Stimulated activated effector memory CD8-positive, alpha-beta T cell treated with anti-CD3 and anti-CD28 coated beads, Interleukin-12 subunit alpha, Interleukin-12 subunit beta, amount 100 ng/mL, for 72 hours (primary cell): ENCODE data around the gene TRMT11.
"Not testable (repeated sequence)": the region's sequence is repeated elsewhere in the genome, so short reads cannot be mapped to it uniquely, and the experiment has no call there.

Experiments
- ATAC-seq: fragments of 150-1000 bp; cut with Tn5 transposase; 2 replicates; pipeline ENCODE4 v1.10.0; 2021
- DNase-seq, 2 donors: peaks; one replicate each; pipeline ENCODE4 v3.0.0; 2021 to 2022; ENCODE audit warnings: low spot score in 2 of 2
- H3K27ac Mint-ChIP-seq: one replicate; pipeline ENCODE4 v1.8.0; 2022; ENCODE audit warnings: mild to moderate bottlenecking, mixed read lengths
- H3K36me3 Mint-ChIP-seq: one replicate; pipeline ENCODE4 v1.8.0; 2022; ENCODE audit warnings: mild to moderate bottlenecking, mixed read lengths
- H3K4me1 Mint-ChIP-seq: one replicate; pipeline ENCODE4 v1.8.0; 2022; ENCODE audit warnings: mixed read lengths
- H3K4me3 Mint-ChIP-seq: one replicate; pipeline ENCODE4 v1.8.0; 2022; ENCODE audit warnings: mild to moderate bottlenecking, mixed read lengths
- H3K9me3 Mint-ChIP-seq: one replicate; pipeline ENCODE4 v1.8.0; 2022; ENCODE audit warnings: mixed read lengths

TRMT11 gene

DNA sequence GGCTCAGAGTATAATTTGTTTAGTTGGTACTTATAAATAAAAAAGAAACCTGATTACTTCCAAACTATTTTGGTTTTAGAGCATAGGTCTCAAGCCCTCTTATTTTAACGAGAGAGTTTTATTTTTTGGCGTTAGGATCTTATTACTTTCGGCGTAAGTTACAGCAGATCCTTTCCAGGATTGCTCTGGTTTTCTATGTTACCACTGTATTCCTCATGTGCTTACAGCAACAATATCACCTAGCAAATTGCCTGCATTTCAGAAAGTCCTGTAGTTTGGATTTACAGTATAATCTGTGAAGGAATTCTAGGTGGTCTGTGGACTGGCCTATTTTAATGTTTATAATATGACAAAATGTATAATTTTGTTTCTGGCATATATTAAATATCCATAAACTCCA, 54.1 kb downstream of the TRMT11 start:
- Mint-ChIP-seq H3K4me3 (no peak overlapping the region), H3K9me3 (no peaks in the 10 kb centered on the region), H3K36me3 (peaks cover 59% of the 10 kb centered on the region), H3K4me1 (no peaks in the 10 kb centered on the region), H3K27ac (no peak overlapping the region)
- no peak for ATAC-seq
- DNase-seq, result no peak

DNA sequence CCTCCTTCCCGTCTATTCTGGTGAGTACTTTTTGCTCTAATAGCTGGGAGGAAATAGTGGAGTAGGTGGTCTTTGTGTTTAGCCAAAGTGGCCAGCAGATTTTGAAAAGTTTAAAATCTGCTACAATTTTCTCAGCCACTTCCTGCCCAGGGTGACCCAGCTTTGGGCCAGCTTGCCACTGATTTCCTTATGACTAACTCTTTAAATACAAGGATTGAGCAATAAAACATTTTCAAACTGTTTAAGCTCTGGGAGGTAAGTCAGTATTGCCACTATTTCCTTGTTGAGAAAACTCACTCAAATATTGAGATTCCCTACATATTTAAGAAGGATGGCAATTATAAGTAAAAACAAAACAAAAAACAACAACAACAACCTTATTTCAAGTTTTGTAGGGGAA, 54.5 kb downstream of the TRMT11 start:
- no peak overlapping the region for H3K27ac Mint-ChIP-seq
- H3K4me1 Mint-ChIP-seq, result no peaks in the 10 kb centered on the region
- peaks cover 58% of the 10 kb centered on the region for H3K36me3 Mint-ChIP-seq
- no peak overlapping the region for H3K4me3 Mint-ChIP-seq
- DNase-seq (no peak), ATAC-seq (no peak)
- H3K9me3 Mint-ChIP-seq, result no peaks in the 10 kb centered on the region

DNA sequence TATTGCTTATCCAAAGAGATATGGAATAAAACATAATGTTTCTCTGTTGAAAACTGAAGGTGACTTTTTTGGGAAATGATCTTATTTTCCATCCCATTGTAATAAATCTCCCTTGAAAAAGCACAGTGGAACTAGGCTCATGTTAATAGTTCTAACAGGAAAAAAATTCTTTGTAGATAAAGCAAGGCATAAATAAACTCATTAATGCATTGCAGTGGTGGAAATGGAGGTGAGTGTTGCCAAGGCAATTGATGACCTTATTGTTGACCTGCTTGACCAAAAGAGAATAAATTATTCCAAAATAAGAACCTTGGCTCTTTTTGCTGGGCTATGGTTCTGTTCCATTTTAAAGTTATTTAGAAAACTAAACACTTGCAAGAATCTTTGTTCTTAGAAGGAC, 55.2 kb downstream of the TRMT11 start:
- ATAC-seq, result no peak
- no peak for DNase-seq
- Mint-ChIP-seq H3K4me1 (no peaks in the 10 kb centered on the region), H3K9me3 (no peaks in the 10 kb centered on the region), H3K27ac (no peak overlapping the region), H3K36me3 (peaks cover 51% of the 10 kb centered on the region), H3K4me3 (no peak overlapping the region)

DNA sequence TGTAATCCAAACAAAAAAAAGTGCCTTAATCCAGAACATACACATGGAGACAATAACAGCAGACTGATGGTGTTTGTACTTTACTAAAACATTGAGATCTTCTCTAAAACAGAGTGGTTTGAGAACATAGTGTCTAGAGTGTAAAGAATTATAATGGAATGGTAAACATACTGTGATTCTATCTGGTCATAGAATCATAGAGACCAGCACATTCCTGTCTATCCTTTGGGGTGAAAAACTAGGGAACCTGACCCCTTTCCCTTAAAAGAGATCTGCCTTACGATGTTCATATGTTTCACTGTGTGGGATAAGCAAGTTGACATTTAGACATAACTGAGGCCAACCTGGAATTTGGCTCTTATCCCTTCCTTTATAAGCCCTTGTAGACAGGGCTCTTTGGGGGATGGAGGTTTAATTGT, 55.7 kb downstream of the TRMT11 start:
- no peak overlapping the region for H3K4me3 Mint-ChIP-seq

DNA sequence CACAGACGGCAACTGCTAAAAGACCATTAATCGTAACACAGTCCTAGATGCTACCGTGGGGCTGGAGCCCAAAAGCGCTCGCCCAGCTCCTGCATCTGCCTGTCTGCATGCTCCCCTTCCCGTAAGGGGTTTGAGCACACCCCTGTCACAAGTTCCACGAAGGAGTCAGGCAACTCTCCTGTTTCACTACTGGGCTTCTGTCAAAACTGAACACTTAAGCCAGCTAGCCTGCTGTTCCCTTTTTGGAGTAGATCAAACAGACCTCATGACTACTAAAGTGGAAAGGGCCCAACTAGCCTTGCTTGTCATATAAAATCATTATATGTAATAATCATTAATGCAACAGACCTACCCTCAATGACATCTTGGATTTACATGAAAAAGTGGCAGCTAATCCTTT, 61.3 kb downstream of the TRMT11 start:
- Mint-ChIP-seq H3K36me3 (peaks cover under 1% of the 10 kb centered on the region), H3K9me3 (no peaks in the 10 kb centered on the region), H3K4me3 (no peak overlapping the region), H3K4me1 (no peaks in the 10 kb centered on the region), H3K27ac (no peak overlapping the region)
- DNase-seq (no peak), ATAC-seq (no peak)

More for the DNA sequence above, 55.7 kb downstream of the TRMT11 start:
- no peak overlapping the region for H3K27ac Mint-ChIP-seq
- no peaks in the 10 kb centered on the region for H3K4me1 Mint-ChIP-seq
- DNase-seq, result no peak
- ATAC-seq, result no peak
- H3K9me3 Mint-ChIP-seq, result no peaks in the 10 kb centered on the region
- peaks cover 51% of the 10 kb centered on the region for H3K36me3 Mint-ChIP-seq

DNA sequence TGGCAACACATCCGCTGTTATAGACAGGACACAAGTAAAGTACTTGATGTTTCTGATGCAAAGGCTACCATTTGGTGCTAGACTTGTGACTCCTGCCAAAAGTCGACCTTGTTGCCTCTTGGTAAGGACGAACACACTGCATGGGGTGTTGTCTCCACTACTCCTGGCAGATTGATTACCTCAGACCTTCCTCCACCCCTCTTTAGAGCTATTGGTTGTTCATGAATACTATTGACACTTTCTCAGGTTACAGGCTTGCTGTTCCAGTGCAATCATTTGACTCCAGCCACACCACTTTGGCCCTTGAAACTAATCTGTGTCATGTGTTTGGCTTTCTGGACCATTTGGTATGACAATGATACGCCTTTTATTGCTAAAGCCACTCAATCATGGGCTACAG, 62.3 kb downstream of the TRMT11 start:
- Mint-ChIP-seq H3K9me3 (no peaks in the 10 kb centered on the region), H3K36me3 (peaks cover 5% of the 10 kb centered on the region), H3K27ac (no peak overlapping the region), H3K4me3 (no peak overlapping the region), H3K4me1 (no peaks in the 10 kb centered on the region)
- no peak for DNase-seq
- ATAC-seq, result no peak

DNA sequence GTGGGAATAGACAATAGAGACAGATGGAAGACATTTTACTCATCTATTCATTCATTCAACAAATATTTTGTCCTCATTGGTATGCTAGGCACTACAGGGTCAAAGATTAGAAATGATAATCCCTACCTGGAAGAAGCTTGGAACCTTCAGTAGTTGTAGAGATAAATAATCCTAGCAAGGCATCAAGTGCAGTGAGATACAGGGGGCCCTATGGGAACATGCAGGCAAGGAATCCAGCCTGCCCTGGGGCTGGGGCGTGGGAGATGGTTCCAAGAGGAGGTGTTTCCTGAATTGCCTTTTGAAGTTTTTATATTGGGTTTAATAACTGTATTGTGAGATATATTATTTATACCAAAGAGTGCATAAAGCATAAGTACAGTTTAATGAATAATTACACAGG, 64.5 kb downstream of the TRMT11 start:
- Mint-ChIP-seq H3K36me3 (peaks cover 6% of the 10 kb centered on the region), H3K9me3 (no peaks in the 10 kb centered on the region), H3K4me1 (no peaks in the 10 kb centered on the region), H3K4me3 (no peak overlapping the region), H3K27ac (no peak overlapping the region)
- no peak for ATAC-seq
- no peak for DNase-seq

DNA sequence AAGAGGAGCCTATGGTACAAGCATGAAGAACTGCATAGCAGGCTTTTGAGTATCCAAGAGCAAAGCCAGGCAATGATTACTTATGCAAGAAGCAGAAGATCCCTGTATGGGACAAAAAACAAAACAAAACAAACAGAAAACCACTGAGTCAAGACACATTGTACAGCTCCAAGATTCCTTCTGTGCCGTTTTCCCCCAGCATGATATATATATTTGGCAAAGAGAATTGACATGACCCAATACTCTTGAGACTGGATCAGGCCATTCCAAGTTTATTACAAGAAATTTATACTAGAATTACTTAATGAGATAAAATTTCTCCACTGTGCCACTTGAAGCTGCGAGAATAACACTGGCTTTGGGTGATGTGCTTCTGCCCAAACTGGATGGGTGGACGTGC, 65.5 kb downstream of the TRMT11 start:
- H3K27ac Mint-ChIP-seq, result no peak overlapping the region
- no peak for DNase-seq
- H3K4me1 Mint-ChIP-seq, result no peaks in the 10 kb centered on the region
- H3K4me3 Mint-ChIP-seq, result no peak overlapping the region
- ATAC-seq, result no peak
- peaks cover 6% of the 10 kb centered on the region for H3K36me3 Mint-ChIP-seq
- H3K9me3 Mint-ChIP-seq, result no peaks in the 10 kb centered on the region

DNA sequence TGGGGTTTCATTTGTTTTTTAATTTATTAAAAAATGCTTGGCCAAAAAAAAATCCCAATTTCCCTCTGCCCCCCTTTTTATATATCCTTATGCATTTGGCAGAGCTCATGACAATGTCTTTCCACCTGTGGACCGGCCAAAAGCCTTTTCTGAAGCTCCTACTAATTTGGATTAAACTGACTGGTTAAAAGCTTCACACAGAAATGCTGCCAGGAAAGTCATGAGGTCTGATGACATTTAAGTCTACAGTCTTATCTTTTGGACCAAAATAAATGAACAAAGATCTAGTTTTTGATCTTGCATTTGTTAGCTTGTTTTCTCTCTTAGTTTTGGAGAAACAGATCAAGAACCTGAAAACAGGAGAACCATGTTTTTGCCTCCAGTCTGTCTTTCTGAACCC, 66.1 kb downstream of the TRMT11 start:
- Mint-ChIP-seq H3K36me3 (peaks cover 6% of the 10 kb centered on the region), H3K27ac (no peak overlapping the region), H3K4me3 (no peak overlapping the region), H3K9me3 (no peaks in the 10 kb centered on the region), H3K4me1 (no peaks in the 10 kb centered on the region)
- ATAC-seq (no peak), DNase-seq (no peak)

DNA sequence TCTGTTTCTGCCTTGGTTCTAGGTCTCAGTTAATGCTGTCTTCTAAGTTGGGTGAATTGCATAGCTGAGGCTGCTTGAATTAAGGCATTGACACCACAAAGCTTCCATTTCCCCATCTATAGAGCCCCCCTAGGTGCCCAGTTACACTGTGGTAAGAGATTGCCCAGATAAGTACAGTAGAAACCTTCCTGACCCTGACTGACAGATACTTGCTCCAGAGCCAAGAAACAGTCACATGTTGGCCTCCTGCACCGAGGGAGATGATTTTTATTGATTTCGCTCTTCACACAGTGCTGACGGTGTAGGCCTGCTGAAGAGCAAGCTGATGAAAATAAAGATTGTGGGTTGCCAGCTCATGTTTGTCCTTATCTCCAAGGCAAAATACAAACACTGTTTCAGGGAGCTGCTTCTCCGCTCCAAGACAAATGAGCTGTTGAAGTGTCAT, 67.9 kb downstream of the TRMT11 start:
- no peaks in the 10 kb centered on the region for H3K4me1 Mint-ChIP-seq
- no peaks in the 10 kb centered on the region for H3K9me3 Mint-ChIP-seq
- no peak overlapping the region for H3K27ac Mint-ChIP-seq
- DNase-seq, result no peak
- H3K4me3 Mint-ChIP-seq, result no peak overlapping the region
- peaks cover 6% of the 10 kb centered on the region for H3K36me3 Mint-ChIP-seq
- ATAC-seq, result no peak

DNA sequence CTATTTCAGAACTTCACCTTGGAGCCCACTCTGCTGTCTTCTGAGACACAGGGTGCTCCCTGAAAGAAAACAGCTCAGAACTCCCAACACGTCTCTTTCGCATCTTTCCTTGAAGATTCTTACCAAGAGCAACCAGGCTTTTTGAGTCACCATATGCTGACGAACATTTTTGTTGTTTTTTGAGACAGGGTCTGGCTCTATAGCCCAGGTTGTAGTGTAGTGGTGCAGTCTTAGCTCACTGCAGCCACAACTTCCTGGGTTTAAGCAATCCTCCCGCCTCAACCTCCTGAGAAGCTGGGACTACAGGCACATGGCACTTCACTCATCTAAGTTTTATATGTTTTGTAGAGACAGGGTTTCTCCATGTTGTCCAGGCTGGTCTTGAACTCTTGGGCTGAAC, 68.5 kb downstream of the TRMT11 start:
- Mint-ChIP-seq H3K4me1 (no peaks in the 10 kb centered on the region), H3K9me3 (no peaks in the 10 kb centered on the region), H3K36me3 (peaks cover 6% of the 10 kb centered on the region), H3K27ac (no peak overlapping the region), H3K4me3 (no peak overlapping the region)
- DNase-seq, result no peak
- ATAC-seq, result no peak

DNA sequence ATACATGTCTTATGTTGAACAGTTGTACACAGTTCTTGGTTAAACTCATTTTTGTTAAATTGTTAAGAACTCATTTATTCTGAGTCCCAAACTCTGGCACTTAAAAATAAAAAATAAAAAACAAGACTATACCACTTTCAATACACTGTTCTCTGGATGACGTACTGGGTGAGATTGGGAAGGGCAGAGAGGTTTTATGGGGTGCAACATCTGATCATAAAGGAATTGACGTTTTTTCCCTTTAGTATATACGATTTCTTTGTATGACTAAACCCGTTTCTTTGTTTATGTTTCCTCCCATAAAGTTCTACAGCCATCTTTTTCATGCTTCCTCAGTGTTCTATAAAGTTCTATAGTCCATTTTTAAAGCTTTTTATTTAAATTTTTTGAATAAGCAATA, 69.1 kb downstream of the TRMT11 start:
- Mint-ChIP-seq H3K4me3 (no peak overlapping the region), H3K9me3 (no peaks in the 10 kb centered on the region), H3K36me3 (peaks cover 9% of the 10 kb centered on the region)

DNA sequence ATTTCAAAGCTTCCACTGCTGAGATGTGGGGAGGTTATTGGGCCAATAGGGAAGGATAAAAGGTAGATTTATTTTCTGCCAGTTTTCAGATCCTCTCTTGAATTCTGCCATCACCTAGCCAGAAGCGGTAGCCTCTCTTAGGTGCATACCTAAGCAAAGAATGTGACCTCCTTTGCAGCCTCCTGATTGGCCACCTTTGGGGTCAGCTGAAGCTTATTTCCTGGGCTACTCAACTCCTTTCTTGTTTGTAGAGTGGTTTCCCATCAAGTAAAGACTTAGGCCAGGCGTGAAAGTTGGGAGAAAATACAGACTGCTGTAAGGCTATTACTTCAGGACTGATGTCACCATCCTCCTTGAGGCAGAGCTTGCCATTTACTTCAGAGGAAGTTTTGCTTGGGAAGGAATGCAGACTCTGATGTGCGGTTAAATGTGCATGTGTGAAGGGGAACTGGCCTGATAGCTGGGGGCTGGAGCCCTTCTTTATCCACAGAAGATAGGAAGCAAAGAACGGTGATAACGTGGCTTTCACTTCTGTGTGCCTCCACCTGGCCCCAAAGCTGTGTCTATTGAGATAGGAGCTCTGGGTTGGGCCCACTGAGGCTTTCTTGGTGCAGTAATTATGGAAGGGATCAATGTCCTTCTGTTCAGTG, 70.1 kb downstream of the TRMT11 start:
- peaks cover 15% of the 10 kb centered on the region for H3K36me3 Mint-ChIP-seq
- H3K9me3 Mint-ChIP-seq, result no peaks in the 10 kb centered on the region
- H3K27ac Mint-ChIP-seq, result no peak overlapping the region
- no peaks in the 10 kb centered on the region for H3K4me1 Mint-ChIP-seq
- H3K4me3 Mint-ChIP-seq, result no peak overlapping the region
- DNase-seq (no peak), ATAC-seq (no peak)

More for the DNA sequence above, 69.1 kb downstream of the TRMT11 start:
- no peak overlapping the region for H3K27ac Mint-ChIP-seq
- no peak for ATAC-seq
- H3K4me1 Mint-ChIP-seq, result no peaks in the 10 kb centered on the region
- no peak for DNase-seq

DNA sequence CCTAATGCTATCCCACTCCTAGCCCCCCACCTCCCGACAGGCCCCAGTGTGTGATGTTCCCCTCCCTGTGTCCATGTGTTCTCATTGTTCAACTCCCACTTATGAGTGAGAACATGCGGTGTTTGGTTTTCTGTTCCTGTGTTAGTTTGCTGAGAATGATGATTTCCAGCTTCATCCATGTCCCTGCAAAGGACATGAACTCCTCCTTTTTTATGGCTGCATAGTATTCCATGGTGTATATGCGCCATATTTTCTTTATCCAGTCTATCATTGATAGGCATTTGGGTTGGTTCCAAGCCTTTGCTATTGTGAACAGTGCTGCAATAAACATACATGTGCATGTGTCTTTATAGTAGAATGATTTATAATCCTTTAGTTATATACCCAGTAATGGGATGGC, 71.7 kb downstream of the TRMT11 start:
- H3K27ac Mint-ChIP-seq, H3K9me3 Mint-ChIP-seq, ATAC-seq: not testable (repeated sequence)

DNA sequence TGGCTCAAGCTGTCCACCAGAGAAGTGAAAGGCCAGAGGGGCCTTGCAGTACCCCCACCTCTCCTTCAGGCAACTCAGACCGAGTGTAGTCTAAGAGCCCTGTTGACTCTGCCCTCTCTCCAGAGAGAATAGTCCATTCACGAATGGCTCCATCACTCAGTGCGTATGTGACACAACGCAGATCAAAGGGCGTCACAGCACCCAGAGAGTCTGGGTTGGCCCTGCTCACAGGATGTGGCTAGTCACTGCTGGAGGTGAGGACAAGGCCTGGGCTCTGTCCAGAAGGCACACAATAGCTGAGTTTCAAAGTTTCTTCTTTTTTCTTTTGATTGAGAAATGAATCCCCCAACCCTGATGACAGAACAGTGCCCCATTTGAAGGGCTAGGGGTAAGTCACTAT, 74.1 kb downstream of the TRMT11 start:
- no peak for ATAC-seq
- H3K4me3 Mint-ChIP-seq, result no peak overlapping the region
- peaks cover 9% of the 10 kb centered on the region for H3K36me3 Mint-ChIP-seq
- no peaks in the 10 kb centered on the region for H3K9me3 Mint-ChIP-seq
- no peaks in the 10 kb centered on the region for H3K4me1 Mint-ChIP-seq
- no peak for DNase-seq
- no peak overlapping the region for H3K27ac Mint-ChIP-seq

More for the DNA sequence above, 71.7 kb downstream of the TRMT11 start:
- DNase-seq, H3K4me3 Mint-ChIP-seq, H3K4me1 Mint-ChIP-seq: not testable (repeated sequence)
- peaks cover 15% of the 10 kb centered on the region for H3K36me3 Mint-ChIP-seq

DNA sequence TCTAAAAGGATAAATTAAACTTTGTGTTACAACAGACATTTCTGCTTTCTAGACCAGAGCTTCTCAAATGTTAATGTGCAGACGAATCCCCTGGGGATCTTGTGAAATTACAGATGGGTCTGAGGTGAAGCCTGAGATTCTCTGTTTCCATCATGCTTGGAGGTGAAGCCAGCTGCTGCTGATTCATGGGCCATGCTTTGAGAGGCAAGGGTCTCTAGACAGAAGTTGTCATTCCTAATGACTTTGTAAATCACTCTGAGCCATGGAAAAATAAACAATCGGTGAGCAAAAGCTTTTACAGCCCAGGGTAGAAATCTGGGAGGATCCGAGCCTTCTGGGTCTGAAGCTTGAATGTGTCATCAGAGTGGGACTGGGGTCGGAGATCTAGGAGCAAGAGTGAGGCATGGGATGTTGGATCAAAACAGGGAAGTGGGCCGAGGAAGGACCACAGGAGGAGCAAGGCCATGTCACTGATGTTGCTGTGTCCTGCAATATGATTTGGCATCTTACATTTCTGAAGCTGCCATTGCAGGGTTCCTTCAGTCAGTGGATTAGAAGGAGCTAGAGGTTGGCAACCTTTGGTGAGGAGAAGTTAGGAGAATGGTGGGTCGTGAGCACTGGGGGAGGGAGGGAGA, 77.3 kb downstream of the TRMT11 start:
- no peak for ATAC-seq
- H3K36me3 Mint-ChIP-seq, result peaks cover 9% of the 10 kb centered on the region
- H3K4me1 Mint-ChIP-seq, result no peaks in the 10 kb centered on the region
- no peak for DNase-seq
- H3K27ac Mint-ChIP-seq, result peak overlapping the region; percentile 20
- no peak overlapping the region for H3K4me3 Mint-ChIP-seq
- no peaks in the 10 kb centered on the region for H3K9me3 Mint-ChIP-seq
